NCI-H345 (cell line): ENCODE results near the gene MUC12.
"Not testable (repeated sequence)": the region's sequence is repeated elsewhere in the genome, so short reads cannot be mapped to it uniquely, and the experiment has no call there.

ENCODE experiments used
- DNase-seq: peaks from one replicate; lab custom pipeline; 2025; lab: John Stamatoyannopoulos, UW

The MUC12 gene, protein sequence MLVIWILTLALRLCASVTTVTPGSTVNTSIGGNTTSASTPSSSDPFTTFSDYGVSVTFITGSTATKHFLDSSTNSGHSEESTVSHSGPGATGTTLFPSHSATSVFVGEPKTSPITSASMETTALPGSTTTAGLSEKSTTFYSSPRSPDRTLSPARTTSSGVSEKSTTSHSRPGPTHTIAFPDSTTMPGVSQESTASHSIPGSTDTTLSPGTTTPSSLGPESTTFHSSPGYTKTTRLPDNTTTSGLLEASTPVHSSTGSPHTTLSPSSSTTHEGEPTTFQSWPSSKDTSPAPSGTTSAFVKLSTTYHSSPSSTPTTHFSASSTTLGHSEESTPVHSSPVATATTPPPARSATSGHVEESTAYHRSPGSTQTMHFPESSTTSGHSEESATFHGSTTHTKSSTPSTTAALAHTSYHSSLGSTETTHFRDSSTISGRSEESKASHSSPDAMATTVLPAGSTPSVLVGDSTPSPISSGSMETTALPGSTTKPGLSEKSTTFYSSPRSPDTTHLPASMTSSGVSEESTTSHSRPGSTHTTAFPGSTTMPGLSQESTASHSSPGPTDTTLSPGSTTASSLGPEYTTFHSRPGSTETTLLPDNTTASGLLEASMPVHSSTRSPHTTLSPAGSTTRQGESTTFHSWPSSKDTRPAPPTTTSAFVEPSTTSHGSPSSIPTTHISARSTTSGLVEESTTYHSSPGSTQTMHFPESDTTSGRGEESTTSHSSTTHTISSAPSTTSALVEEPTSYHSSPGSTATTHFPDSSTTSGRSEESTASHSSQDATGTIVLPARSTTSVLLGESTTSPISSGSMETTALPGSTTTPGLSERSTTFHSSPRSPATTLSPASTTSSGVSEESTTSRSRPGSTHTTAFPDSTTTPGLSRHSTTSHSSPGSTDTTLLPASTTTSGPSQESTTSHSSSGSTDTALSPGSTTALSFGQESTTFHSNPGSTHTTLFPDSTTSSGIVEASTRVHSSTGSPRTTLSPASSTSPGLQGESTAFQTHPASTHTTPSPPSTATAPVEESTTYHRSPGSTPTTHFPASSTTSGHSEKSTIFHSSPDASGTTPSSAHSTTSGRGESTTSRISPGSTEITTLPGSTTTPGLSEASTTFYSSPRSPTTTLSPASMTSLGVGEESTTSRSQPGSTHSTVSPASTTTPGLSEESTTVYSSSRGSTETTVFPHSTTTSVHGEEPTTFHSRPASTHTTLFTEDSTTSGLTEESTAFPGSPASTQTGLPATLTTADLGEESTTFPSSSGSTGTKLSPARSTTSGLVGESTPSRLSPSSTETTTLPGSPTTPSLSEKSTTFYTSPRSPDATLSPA (N-terminal part only)

GRCh38 chr7:100969066-100969615 lies at the start of gene MUC12:
Gene MUC12 (plus strand): TSS chr7:100969565. CDS start chr7:100969623, 58 bp downstream.
- DNase-seq: no peak

- DNase-seq: not testable (repeated sequence)
Observed at GRCh38 chr7:100919779-100920437, 49.5 kb upstream of the MUC12 start.

DNA sequence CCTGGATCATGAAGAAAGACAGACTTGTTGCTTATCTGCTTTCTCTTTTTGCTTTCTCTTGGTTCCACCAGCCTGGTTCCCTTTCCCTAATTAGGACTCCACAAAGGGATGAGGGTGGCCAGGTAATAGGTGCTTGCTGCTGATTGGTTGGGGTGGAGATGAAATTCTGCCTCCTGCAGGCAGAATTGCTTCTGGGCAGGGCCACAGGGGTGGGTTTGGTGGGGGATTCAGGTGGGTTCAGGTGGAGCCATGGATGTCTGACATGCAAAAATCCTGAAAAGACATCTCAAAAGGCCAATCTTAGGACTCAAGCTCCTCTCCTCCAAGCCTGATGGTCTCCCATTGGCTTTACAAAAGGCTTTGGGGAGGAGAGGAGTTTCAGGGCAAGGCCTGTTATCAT lies 48.3 kb upstream of the MUC12 start:
- DNase-seq: no peak

- DNase-seq: not testable (repeated sequence)
Observed at GRCh38 chr7:100923616-100924015, 45.7 kb upstream of the MUC12 start.

- DNase-seq: no peak
Observed at GRCh38 chr7:100929808-100930174, 39.6 kb upstream of the MUC12 start.

- DNase-seq: no peak
Observed at GRCh38 chr7:100933734-100934133, 35.6 kb upstream of the MUC12 start.

GRCh38 chr7:100935381-100935780 lies 34.0 kb upstream of the MUC12 start:
- DNase-seq: not testable (repeated sequence)

DNA sequence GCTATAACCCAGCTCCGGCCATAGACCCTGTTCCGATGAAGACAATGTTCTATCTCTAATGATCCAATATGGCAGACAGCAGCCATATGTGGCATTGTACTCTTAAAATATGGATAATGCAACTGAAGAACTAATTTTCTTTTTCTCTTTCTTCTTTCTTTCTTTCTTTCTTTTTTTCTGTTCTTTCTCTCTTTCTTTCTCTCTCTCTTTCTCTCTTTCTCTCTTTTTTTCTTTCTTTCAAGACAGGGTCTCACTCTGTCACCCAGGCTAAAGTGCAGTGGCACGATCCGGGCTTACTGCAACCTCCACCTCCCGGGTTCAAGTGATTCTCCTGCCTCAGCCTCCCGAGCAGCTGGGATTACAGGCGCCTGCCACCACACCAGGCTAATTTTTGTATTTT lies 33.2 kb upstream of the MUC12 start:
- DNase-seq: not testable (repeated sequence)

- no peak for DNase-seq
Observed at GRCh38 chr7:100942045-100942774, 27.2 kb upstream of the MUC12 start.

DNA sequence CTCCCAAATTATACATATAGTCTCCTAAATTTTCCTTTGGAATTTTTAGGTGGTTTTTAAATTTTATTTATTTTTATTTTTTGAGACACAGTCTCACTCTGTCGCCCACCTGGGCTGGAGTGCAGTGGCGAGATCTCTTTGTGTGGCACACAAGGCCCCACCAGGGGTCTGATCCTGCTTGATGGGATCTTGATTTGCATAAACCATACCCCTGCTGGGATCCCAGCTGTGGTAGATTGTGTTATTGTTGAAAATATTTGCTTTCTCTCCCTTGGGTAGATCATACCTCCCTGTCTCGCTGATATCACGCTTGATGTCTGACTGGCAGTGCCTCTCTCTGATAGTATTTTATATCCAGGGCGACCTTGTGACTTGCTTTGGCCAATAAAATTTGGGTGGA lies 25.7 kb upstream of the MUC12 start:
- no peak for DNase-seq

DNA sequence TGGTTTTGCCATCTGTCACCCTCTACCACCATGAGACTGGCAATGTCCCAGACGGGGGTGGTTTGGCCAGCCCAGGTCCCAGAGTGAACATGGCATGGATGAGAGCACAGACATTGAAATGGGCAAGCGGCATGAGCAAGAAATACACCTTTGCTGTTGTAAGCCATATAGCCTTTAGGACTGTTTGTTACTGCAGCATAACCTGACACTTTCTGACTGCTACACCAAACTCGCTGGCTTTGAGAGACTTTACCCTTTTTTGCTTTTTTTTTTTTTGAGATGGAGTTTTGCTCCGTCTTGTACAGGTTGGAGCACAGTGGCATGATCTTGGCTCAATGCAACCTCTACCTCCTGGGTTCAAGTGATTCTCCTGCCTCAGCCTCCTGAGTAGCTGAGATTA lies 25.2 kb upstream of the MUC12 start:
- DNase-seq: no peak

DNA sequence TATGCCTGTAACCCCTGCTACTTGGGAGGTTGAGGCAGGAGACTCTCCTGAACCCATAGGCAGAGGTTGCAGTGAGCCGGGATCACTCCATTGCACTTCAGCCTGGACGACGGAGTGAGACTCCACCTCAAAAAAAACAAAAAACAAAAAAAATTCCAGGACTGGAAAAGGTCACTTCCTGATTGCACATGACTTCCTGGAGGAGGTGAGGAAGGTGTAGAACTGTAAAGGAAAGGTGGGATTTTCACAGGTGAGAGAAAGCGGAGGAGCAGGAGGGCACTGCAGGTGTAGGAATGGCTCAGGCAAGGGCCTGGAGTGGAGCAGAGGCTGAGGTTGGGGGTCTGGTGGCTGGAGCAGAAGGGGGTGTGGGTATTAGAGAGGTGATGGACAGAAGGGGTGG lies 23.3 kb upstream of the MUC12 start:
- DNase-seq: no peak

DNA sequence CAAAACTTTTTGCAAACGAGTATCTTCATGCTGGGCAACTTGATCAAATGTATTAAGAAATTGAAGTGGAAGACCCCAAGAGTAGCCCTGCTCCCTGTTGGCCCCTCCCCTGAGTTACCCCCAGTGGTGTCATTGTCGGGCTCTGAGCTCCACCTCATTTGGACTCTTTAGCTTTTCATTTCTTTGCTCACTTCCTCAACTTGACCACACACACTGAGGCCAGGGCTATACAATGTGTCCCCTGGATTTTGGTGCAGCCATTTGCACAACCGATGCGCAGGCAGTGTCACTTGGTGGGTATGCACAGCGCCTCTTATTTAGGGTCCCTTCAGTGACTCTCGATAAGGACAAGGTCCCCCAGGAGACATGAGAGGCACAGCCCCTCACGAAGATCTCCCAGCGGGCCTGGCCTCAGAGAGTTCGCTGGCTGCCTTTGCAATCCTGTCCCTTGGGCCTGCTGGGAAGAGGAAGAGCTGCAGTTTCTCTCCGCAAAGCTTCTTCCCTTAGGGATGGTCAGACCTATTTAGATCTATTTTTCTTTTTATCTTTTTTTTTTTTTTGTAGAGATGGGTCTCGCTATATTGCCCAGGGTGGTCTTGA lies 22.5 kb upstream of the MUC12 start:
- DNase-seq: no peak

GRCh38 chr7:100947792-100948191 lies 21.6 kb upstream of the MUC12 start:
- no peak for DNase-seq

GRCh38 chr7:100949227-100949932 lies 20.0 kb upstream of the MUC12 start, which contains the start of gene MUC3A:
Gene MUC3A (plus strand): TSS chr7:100949534. CDS start chr7:100949625, 91 bp downstream.
- no peak for DNase-seq

DNA sequence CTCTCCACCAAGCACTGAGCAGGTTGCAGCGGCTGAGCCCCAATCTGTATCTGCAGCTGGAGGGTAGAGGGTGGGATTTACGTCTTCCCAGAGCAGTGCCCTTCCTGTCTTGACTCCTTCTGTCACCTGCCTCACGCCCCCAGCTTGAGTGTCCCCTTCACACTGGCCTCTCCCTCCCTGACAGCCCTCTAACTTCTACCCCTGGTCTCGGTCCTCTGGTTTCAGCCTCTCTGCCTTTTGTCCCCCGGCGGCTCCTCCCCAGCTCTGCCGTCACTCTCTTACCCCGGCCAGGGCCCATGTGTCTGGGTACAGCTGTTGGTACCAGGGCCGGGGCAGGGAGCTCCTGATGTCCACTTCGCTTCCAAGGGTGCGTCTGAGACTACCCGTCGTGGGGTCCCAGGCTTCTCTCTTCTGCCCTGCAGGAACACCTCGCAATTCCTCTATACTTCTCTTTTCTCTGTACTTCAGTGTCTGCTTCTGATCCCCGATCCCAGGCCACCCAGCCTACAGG lies 19.4 kb upstream of the MUC12 start:
- DNase-seq: no peak

DNA sequence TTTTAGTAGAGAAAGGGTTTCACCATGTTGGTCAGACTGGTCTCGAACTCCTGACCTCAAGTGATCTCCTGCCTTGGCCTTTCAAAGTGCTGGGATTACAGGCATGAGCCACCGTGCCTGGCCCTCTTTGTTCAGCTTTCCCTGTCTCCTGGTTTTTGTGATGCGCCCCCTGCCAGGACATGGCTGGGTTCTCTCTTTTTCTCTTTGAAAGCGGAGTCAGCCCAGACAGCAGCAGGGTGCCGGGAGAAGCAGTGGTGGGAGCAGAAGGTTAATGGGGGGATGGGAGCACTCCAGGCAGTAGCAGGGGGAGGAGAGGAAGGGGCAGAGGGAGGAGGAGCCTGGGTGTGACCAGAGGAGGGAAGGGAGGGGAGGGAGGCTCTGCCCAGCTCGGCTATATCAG lies 18.2 kb upstream of the MUC12 start:
- no peak for DNase-seq

DNA sequence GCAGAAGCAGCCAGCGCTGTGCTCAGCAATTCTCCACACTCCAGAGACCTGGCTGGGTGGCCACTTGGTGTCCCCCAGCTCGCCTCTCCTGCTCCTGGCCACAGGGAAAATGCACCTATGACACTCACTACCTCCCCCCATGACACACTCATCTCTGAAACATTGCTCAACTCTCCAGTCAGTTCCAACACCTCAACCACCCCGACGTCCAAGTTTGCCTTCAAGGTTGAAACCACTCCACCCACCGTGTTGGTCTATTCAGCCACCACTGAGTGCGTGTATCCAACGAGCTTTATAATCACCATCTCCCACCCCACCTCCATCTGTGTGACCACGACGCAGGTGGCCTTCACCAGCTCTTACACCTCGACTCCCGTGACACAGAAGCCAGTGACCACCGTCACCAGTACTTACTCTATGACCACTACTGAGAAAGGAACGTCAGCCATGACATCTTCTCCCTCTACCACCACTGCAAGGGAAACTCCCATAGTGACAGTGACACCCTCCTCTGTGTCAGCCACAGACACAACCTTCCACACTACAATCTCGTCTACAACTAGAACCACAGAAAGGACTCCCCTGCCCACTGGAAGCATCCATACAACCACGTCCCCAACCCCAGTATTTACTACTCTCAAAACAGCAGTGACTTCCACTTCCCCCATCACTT lies 17.3 kb upstream of the MUC12 start:
- no peak for DNase-seq

DNA sequence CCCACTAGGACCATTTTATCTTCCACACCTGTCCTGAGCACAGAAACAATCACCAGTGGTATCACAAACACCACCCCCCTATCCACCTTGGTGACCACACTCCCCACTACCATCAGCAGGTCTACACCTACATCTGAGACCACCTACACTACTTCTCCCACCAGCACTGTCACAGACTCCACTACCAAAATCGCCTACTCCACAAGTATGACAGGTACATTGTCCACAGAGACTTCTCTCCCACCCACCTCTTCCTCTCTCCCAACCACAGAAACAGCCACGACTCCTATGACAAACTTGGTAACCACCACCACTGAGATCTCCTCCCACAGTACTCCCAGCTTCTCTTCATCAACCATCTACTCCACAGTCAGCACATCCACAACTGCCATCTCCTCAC lies 16.7 kb upstream of the MUC12 start:
- DNase-seq: no peak
